Activated CD4-positive, alpha-beta T cell treated with anti-CD3 and anti-CD28 coated beads for 1 hour (primary cell): Measurements from ENCODE around the gene IZUMO1.

Experiments
- DNase-seq: peaks from one replicate; pipeline ENCODE4 v3.0.0-alpha.2; 2020

The IZUMO1 gene

DNA sequence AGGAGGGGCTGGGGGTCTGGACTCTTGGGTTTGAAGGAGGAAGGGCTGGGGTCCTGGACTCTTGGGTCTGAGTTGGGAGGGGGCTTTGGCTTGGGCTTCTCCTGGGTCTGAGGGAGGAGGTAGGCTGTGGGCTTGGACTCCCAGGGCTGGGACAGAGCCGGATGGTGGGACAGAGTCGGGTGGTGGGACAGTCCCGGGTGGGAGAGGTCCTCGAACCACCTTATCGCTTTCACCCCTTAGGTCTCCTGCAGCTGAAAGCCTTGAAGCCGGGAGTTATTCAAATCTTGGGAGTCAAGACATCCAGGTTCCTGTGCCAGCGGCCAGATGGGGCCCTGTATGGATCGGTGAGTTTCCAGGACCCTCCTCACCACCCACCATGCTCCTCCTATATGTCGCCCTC lies 10.0 kb upstream of the IZUMO1 start:
- DNase-seq, result no peak

DNA sequence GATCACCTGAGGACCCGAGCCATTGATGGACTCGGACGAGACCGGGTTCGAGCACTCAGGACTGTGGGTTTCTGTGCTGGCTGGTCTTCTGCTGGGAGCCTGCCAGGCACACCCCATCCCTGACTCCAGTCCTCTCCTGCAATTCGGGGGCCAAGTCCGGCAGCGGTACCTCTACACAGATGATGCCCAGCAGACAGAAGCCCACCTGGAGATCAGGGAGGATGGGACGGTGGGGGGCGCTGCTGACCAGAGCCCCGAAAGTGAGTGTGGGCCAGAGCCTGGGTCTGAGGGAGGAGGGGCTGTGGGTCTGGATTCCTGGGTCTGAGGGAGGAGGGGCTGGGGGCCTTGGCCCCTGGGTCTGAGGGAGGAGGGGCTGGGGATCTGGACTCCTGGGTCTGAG lies 9.5 kb upstream of the IZUMO1 start:
- no peak for DNase-seq

DNA sequence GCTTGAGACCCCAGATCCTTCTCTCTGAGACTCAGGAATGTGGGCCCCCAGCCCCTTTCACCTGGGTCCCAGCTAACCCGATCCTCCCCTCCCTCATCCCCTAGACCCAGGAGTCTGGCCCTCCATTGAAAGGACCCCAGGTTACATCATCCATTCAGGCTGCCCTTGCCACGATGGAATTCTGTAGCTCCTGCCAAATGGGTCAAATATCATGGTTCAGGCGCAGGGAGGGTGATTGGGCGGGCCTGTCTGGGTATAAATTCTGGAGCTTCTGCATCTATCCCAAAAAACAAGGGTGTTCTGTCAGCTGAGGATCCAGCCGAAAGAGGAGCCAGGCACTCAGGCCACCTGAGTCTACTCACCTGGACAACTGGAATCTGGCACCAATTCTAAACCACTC lies 9.1 kb upstream of the IZUMO1 start:
- no peak for DNase-seq

DNA sequence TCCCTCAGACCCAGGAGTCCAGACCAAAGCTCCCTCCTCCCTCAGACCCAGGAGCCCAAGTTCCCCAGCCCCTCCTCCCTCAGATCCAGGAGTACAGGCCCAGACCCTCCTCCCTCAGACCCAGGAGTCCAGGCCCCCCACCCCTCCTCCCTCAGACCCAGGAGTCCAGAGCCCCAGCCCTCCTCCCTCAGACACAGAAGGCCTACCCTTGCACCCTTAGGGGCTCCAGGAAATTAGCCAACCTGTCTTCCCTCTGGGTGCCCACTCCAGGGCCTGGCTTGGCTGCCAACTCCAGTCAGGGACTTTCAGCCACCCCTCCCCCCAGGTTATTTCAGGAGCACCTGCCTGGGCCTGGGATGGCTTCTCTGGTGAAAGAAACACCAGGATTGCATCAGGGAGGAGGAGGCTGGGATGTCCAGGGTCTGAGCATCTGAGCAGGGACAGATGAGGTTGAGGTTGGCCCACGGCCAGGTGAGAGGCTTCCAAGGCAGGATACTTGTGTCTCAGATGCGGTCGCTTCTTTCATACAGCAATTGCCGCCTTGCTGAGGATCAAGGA lies 8.5 kb upstream of the IZUMO1 start, which contains the start of gene FGF21:
Gene FGF21 (plus strand): TSS at position 441 of the 558 bp plus-strand sequence. CDS start 713 bp downstream, outside the sequence.
- no peak for DNase-seq

DNA sequence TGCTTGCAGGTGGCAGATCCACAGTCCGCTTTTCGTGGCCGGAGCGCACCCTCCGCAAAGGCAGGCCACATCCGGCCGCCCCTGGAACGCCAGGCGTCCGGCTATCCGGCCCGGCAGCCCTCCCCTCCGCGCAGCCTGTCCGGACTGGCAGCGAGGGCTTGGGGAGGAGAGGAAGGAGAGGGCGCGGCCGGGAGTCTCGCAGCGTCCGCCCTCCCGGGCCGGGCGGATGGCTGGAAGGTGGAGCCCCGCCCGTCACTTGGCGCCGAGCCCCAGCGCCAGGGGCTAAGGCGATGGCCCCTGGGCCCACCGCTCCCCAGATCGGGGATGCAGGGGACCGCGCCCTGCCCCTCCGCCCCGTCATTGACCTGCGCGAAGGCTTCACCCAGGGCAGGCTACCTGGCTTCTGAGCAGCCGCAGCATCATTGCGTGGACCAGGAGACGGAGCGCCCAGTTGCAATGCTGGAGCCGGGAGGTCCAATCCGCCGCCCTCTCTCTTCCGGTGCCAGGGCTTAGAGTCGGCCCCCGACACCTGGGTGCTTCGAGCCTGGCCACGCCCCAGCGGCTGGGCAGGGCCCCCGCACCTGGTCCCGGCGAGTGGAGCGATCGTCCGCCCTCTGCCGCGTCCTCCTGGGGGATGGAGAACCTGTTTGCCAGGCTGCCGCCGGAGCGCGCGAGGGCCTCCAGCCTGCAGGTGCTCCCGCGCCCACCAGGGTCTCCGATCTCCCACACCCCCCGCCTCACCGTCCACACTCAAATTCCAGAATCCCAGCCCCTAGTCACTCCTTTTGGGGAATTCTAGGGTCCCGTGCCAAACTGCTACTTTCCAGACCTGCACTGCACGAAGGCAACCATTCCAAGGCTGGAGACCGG lies 6.0 kb upstream of the IZUMO1 start, which contains the start of gene FUT1:
Gene FUT1 (minus strand): TSS at position 146 of the 870 bp plus-strand sequence. CDS start 1,360 bp downstream, outside the sequence.
- no peak for DNase-seq

DNA sequence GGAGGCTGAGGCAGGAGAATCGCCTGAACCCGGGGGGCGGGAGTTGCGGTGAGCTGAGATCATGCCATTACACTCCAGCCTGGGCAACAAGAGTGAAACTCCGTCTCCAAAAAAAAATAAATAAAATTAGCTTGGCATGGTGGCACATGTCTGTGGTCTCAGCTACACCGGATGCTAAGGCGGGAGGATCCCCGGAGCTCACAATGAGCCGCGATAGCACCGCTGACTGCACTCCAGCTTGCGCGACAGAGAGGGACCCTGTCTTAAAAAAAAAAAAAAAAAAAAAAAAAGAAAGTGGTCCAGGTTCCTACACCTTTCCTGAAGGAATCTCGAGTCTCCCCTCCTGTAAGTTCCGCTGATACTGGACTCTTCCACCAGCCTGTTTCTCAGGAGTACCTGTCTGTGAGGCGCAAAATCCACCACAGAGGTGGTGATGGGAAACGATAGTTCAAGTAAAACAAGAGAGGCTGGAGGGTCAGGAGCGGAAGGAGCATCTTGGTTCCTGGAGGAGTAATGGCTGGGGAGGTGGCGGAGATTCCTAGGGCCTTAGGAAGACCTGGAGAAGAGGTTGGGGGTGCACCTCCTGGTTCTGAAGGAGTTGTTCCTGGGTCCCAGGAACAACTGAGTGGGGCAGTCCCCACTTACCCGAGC lies 5.3 kb upstream of the IZUMO1 start:
- no peak for DNase-seq

- no peak for DNase-seq
Observed at GRCh38 chr19:48750771-48751504, 4.2 kb upstream of the IZUMO1 start.

- DNase-seq, result no peak
Observed at GRCh38 chr19:48750351-48750750, 3.6 kb upstream of the IZUMO1 start.

- no peak for DNase-seq
Observed at GRCh38 chr19:48749571-48750198, 3.0 kb upstream of the IZUMO1 start.

DNA sequence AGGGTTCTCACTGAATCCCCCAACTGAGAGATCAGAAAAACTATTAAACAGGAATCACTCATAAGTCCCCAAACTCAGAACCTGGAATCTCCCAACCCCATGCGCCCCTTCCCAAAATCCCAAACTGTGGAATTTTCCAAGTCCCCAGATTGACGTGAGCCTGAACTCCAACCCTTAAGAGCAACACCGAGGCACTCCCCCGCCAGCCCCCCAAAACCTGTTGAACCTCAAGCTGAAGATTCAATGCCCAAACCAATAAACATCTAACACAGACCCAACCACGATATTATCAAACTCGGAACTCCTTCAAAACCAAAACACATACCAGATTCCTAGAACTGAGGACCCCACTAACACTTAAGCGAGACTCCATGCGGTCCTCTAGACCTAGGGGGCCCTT lies 599 bp downstream of the IZUMO1 start:
- DNase-seq, result no peak

- DNase-seq, result no peak
Observed at GRCh38 chr19:48745208-48745995, 1.3 kb downstream of the IZUMO1 start.

- no peak for DNase-seq
Observed at GRCh38 chr19:48742096-48742495, 4.6 kb downstream of the IZUMO1 start.

DNA sequence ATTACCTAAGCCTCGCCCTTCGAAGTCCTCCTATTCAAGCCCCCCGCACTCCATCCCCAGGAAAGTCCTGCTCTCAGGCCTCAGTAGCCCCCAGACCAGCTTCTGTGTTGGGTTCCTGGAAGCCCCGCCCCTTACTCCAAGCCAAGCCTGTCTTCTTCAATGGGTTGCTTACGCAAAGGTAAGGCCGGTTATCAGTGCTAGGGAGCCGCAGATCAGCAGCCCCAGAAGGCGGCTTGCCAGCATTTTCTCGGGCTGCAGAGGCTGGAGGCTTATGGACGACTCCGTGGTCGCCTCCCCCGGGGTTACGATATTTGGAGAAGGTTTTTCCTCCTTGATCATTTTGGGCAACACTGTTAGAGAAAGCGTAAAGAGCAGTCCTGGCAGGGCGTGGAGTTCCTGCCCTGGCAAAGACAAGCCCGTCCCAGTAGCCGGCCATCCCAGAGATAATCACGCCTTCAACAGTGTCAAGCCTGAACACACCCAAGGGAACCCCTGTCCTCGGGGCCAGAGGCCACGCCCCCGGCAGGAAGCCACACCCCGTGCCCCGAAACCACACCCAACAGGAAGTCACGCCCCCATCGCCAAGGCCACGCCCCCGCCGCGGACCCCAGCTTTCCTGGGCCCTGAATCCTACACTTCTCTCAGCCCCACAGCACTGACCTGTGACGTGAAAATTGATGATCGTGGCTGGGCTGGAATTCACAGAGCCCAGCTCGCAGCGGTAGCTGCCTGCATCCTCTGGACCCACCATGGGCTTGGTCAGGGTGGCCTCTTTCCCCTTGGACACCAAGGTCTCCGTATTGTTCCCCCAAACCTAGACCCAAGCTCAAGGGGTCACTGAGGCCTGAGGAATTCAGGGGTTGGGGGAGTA lies 5.3 kb downstream of the IZUMO1 start:
- DNase-seq, result no peak

- no peak for DNase-seq
Observed at GRCh38 chr19:48740164-48740972, 6.3 kb downstream of the IZUMO1 start, which contains the start of gene RASIP1. Gene RASIP1 (minus strand): TSS chr19:48740610. CDS start chr19:48740282, 328 bp downstream.

DNA sequence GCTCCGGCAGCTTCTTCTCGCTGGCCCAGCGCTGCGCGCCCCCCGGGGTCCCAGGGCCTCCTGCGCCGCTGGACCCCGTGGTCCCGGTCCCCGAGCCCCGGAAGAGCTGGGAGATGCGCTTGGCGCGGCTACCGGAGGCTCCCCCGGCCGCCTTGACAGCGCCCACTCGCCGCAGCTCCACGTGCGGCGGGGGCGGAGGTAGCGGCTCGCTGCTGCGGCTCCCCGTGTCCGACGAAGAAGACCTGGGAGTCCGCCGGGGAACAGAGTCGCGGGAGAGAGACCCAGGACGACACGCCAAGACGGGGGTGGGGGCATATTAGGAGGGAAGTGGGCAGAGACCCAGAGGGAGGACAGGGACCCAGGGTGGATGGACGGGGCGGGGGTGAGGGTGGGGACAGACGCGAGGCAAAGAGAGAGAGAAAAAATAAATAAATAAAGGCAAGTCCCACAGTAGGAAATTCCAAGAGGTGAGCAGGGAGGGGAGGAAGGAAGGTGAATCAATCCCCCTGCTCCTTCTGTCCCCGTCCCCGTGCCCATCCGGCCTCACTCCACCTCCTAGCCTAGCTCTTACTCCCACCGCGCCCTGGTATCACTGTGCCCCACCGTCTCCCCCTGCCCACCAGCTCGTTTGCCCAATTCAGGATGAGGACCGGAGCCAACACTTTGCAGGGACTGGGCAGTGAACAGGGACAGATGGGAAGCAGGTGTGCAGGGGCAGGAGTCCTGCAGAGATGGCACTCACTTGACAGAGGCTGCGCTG lies 7.1 kb downstream of the IZUMO1 start:
- DNase-seq, result no peak

DNA sequence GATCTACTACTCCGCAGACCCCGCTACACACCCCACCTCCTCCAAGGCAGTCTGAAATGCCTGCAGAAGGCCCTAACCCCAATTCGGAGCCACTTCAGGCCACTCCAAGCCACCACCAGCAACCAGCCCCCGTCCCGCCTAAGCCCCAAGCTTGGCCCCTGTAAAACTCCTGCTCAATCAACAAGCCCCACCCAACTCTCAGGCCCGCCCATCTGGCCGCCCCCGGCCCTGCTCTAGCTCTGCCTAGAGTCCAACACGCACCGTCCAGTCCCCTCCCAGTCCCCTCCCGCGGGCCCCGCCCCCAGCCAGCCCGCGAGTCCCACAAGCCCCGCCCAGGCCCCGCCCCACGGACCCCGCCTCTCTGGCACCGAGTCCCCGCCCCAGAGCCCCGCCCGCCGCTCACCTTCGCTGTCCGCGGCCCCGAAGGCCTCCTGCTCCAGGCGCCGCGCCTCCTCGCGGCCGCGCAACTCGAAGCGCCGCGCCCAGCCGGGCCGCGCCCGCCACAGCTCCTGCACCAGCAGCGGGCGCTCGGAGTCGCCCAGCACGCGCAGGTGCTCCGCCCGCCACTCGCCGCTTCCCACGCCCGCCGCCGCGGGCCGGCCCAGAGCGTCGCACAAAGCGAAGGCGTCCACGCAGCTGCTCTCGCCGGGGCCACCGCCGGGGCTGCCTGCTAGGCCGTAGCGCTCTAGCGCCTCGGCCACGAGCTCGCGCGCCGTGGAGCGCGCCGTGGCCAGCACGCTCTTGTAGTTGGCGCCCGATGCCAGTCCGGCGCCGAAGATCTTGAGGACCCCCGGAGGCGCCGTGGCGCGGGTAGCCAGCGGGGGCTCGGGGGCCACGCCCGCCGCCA lies 7.9 kb downstream of the IZUMO1 start:
- DNase-seq, result peak; percentile 86

DNA sequence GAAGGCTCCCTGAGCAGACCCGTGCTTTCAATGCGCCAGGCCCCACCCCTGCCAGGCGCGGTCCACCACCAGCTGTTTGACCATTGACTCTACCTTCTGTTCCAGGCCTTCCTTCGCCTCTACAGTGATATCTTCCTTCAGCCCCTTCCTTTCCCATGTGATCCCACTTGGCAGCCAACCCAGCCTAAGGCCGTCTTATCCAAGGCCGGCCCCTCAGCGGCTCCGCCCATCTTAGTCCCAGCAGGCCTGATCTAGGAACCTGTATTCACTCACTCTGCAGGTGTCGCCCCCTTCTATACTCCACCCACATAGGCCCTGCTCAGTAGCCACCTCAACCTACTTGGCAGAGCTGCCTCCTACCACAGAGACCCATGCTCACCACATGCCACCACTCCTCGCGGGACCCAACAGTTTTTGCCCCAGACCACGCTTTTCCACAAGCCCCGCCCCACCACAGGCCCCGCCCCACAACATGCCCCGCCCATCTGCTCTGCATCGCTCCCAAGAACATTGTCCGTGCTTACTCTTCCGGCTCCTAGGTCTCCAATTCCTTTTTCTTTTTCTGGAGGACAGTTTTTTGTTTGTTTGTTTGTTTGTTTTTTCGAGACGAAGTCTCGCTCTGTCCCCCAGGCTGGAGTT lies 9.2 kb downstream of the IZUMO1 start:
- DNase-seq, result no peak
